GM23248 (cell line): ENCODE measurements around the gene SMC1A. TPM values are rescaled to one million over a fixed set of nuclear protein-coding genes. Genes with fewer than 3 reads are reported as not detected.
"Not testable (repeated sequence)": the region's sequence is repeated elsewhere in the genome, so short reads cannot be mapped to it uniquely, and the experiment has no call there.

Experiments
- DNase-seq: peaks from one replicate; pipeline ENCODE4 v3.0.0-alpha.2; 2015
- H2AFZ ChIP-seq: fragments of 200-600 bp; sonication (generic); 2 replicates; pipeline ENCODE4 v1.6.1; 2016; ENCODE audit warnings: antibody characterized with exemption
- H3F3A ChIP-seq: fragments of 200-600 bp; sonication (generic); 2 replicates; pipeline ENCODE4 v1.6.1; 2016; ENCODE audit warnings: mild to moderate bottlenecking, antibody characterized with exemption, mixed run types; ENCODE audit not compliant: insufficient read depth
- H3K27ac ChIP-seq: fragments of 200-600 bp; sonication (generic); 2 replicates; pipeline ENCODE4 v1.5.1; 2016; ENCODE audit warnings: mild to moderate bottlenecking
- H3K27me3 ChIP-seq: fragments of 200-600 bp; sonication (generic); replicated peaks from 2 replicates; pipeline ENCODE4 v1.6.1; 2016; ENCODE audit warnings: mild to moderate bottlenecking; ENCODE audit not compliant: insufficient read depth
- H3K36me3 ChIP-seq: fragments of 200-600 bp; sonication (generic); 2 replicates; pipeline ENCODE4 v1.6.1; 2016; ENCODE audit warnings: low read depth, mild to moderate bottlenecking
- H3K4me1 ChIP-seq: fragments of 200-600 bp; sonication (generic); 2 replicates; pipeline ENCODE4 v1.6.1; 2016; ENCODE audit warnings: mild to moderate bottlenecking; ENCODE audit not compliant: insufficient read depth
- H3K4me2 ChIP-seq: fragments of 200-600 bp; sonication (generic); one replicate; pipeline ENCODE4 v1.6.1; 2016; ENCODE audit warnings: mild to moderate bottlenecking; ENCODE audit not compliant: unreplicated experiment
- H3K4me3 ChIP-seq: fragments of 200-600 bp; sonication (generic); 2 replicates; pipeline ENCODE4 v1.5.1; 2016; ENCODE audit warnings: mild to moderate bottlenecking
- H3K79me2 ChIP-seq: fragments of 200-600 bp; sonication (generic); 2 replicates; pipeline ENCODE4 v1.6.1; 2016; ENCODE audit warnings: mild to moderate bottlenecking; ENCODE audit not compliant: insufficient read depth
- H3K9ac ChIP-seq: fragments of 200-600 bp; sonication (generic); 2 replicates; pipeline ENCODE4 v1.6.1; 2016; ENCODE audit warnings: mild to moderate bottlenecking
- H3K9me2 ChIP-seq: fragments of 200-600 bp; sonication (generic); 2 replicates; pipeline ENCODE4 v1.6.1; 2016; ENCODE audit warnings: mixed run types, mild to moderate bottlenecking, moderate library complexity; ENCODE audit not compliant: insufficient read depth
- H3K9me3 ChIP-seq: fragments of 200-600 bp; sonication (generic); one replicate; pipeline ENCODE4 v1.6.1; 2017; ENCODE audit warnings: low read depth
- H4K20me1 ChIP-seq: fragments of 200-600 bp; sonication (generic); 2 replicates; pipeline ENCODE4 v1.6.0; 2016; ENCODE audit not compliant: insufficient read depth
- EZH2 ChIP-seq: fragments of 200-600 bp; sonication (generic); IDR thresholded peaks from 2 replicates; pipeline ENCODE4 v1.6.1; 2018; ENCODE audit warnings: antibody characterized with exemption, mild to moderate bottlenecking; ENCODE audit not compliant: insufficient read depth, poor library complexity, severe bottlenecking
- EZH2phosphoT487 ChIP-seq: fragments of 200-600 bp; sonication (generic); IDR thresholded peaks from 2 replicates; pipeline ENCODE4 v1.6.1; 2018; ENCODE audit warnings: antibody characterized with exemption, moderate library complexity, mild to moderate bottlenecking, low read depth; ENCODE audit not compliant: insufficient read depth
- WGBS, 2 experiments: methylation state at CpG; one replicate each; pipeline ENCODE4 v1.1.6; 2015 to 2017; ENCODE audit warnings: low lambda C conversion rate in 2 of 2, low coverage in 1 of 2; ENCODE audit errors: missing lambda C conversion rate in 2 of 2; 5-methylcytosine and 5-hydroxymethylcytosine counted together
- in situ Hi-C: fragments of 300-500 bp; cut with MboI; formaldehyde crosslinking; loops from 2 replicates; pipeline ENCODE4 v1.15.0; 2020
- polyA plus RNA-seq: library from polyadenylated mRNA; unstranded; fragments of >200 nt; fragmentation: Nextera tagmentation; extraction: Ambion mirVana; gene quantifications from 2 replicates; pipeline ENCODE4 v1.2.1, GENCODE V29; 2016
- total RNA-seq: library from RNA; depleted of rRNA; stranded (reverse); fragments of >200 nt; shearing (Covaris generic); gene quantifications from 2 replicates; pipeline ENCODE4 v1.2.3, GENCODE V29; 2014; rRNA removed

The SMC1A gene
- total RNA-seq: 16.8 and 21.1 TPM in 2 replicates
- polyA plus RNA-seq: 29.1 and 31.4 TPM in 2 replicates

- Histone ChIP-seq H3K9me3 (no peaks in the 10 kb centered on the region), H3K79me2 (peaks cover 45% of the 10 kb centered on the region), H3K4me3 (peak within 1 kb of the TSS; percentile 97), H3K9me2 (no peaks in the 10 kb centered on the region), H3K9ac (peak within 1 kb of the TSS; percentile 99), H3K27ac (peak within 1 kb of the TSS; percentile 87), H2AFZ (peak within 1 kb of the TSS; percentile 87), H3K27me3 (no peaks in the 10 kb centered on the region), H3K36me3 (no peaks in the 10 kb centered on the region), H3F3A (no peaks in the 10 kb centered on the region), H3K4me2 (peak within 1 kb of the TSS; percentile 93), H3K4me1 (no peaks in the 10 kb centered on the region), H4K20me1 (no peaks in the 10 kb centered on the region)
- peak; percentile 96 for DNase-seq
- TF ChIP-seq EZH2: no peak
- no peak for TF ChIP-seq EZH2phosphoT487
- 1 to 2% methylated on average over 47 to 56 of the region's 75 CpGs for WGBS, 2 experiments
- in situ Hi-C loops: no loop called here
Measured at GRCh38 chrX:53422086-53422860, at the start of gene SMC1A. Gene SMC1A, minus strand, starts transcription at chrX:53422654. Its CDS starts 54 bp downstream, at chrX:53422600.

- no peaks in the 10 kb centered on the region for H3K9me3 ChIP-seq
- DNase-seq: peak; percentile 26
- H3F3A ChIP-seq: no peaks in the 10 kb centered on the region
- no peak overlapping the region for H2AFZ ChIP-seq
- H4K20me1 ChIP-seq: no peaks in the 10 kb centered on the region
- no peak overlapping the region for H3K27ac ChIP-seq
- H3K79me2 ChIP-seq: no peaks in the 10 kb centered on the region
- no peak overlapping the region for H3K4me2 ChIP-seq
- WGBS, 2 experiments: 60 to 75% methylated on average over 3 of the region's 3 CpGs
- H3K36me3 ChIP-seq: no peaks in the 10 kb centered on the region
- H3K4me3 ChIP-seq: no peak overlapping the region
- H3K9me2 ChIP-seq: no peaks in the 10 kb centered on the region
- peaks cover 13% of the 10 kb centered on the region for H3K4me1 ChIP-seq
- TF ChIP-seq EZH2phosphoT487 (no peak), EZH2 (no peak)
- in situ Hi-C loops: no loop called here
- no peaks in the 10 kb centered on the region for H3K27me3 ChIP-seq
- H3K9ac ChIP-seq: no peak overlapping the region
Measured at GRCh38 chrX:53471346-53471745, 48.9 kb upstream of the SMC1A start.

GRCh38 chrX:53468659-53469058 is 46.2 kb upstream of the SMC1A start:
- H3F3A ChIP-seq, H3K9me2 ChIP-seq, H3K27ac ChIP-seq, H3K27me3 ChIP-seq, H2AFZ ChIP-seq, H4K20me1 ChIP-seq, H3K79me2 ChIP-seq, H3K4me3 ChIP-seq, H3K9me3 ChIP-seq, in situ Hi-C loops, DNase-seq, H3K9ac ChIP-seq, H3K4me1 ChIP-seq, H3K36me3 ChIP-seq, H3K4me2 ChIP-seq: not testable (repeated sequence)
- 92 to 93% methylated on average over 3 of the region's 3 CpGs for WGBS, 2 experiments

- H3K9ac ChIP-seq: peak overlapping the region; percentile 5; the same call in 1 of the 2 replicates
- no peaks in the 10 kb centered on the region for H3K79me2 ChIP-seq
- peak overlapping the region; percentile 61 for H3K4me2 ChIP-seq
- H3K27ac ChIP-seq: peak overlapping the region; percentile 41
- in situ Hi-C loops: no loop called here
- H3K9me3 ChIP-seq: no peaks in the 10 kb centered on the region
- H3K27me3 ChIP-seq: no peaks in the 10 kb centered on the region
- no peaks in the 10 kb centered on the region for H3K36me3 ChIP-seq
- peak overlapping the region; percentile 91 for H2AFZ ChIP-seq
- H4K20me1 ChIP-seq: no peaks in the 10 kb centered on the region
- no peak for TF ChIP-seq EZH2phosphoT487
- TF ChIP-seq EZH2: no peak
- DNase-seq: peak; percentile 58
- H3K9me2 ChIP-seq: no peaks in the 10 kb centered on the region
- H3K4me1 ChIP-seq: peaks cover 20% of the 10 kb centered on the region
- WGBS, 2 experiments: 3 to 5% methylated on average over 5 of the region's 5 CpGs
- H3K4me3 ChIP-seq: peak overlapping the region; percentile 35; the same call in 1 of the 2 replicates
- peaks cover 17% of the 10 kb centered on the region for H3F3A ChIP-seq
Measured at GRCh38 chrX:53458082-53458481, 35.6 kb upstream of the SMC1A start.
